Motor neuron (in vitro differentiated cells): ENCODE results near the gene RPL35. TPM values are rescaled to one million over a fixed set of nuclear protein-coding genes. Genes with fewer than 3 reads are reported as not detected.

Experiments
- ATAC-seq, 8 experiments: fragments of 200-7000 bp; cut with Tn5 transposase; replicated peaks in 6 of 8; 2 replicates each; pipeline ENCODE4 v1.8.0; 2021; ENCODE audit warnings: mild to moderate bottlenecking in 8 of 8, moderate library complexity in 8 of 8
- H3K27ac ChIP-seq, 2 donors: fragments of 250-450 bp; sonication (Bioruptor Pico); 2 replicates each; pipeline ENCODE4 v1.9.0; 2021; ENCODE audit warnings: antibody characterized with exemption in 2 of 2, mild to moderate bottlenecking in 2 of 2, moderate library complexity in 1 of 2
- H3K4me1 ChIP-seq, 2 donors: fragments of 250-450 bp; sonication (Bioruptor Pico); replicated peaks in 1 of 2; 2 replicates each; pipeline ENCODE4 v1.6.1; 2021; ENCODE audit warnings: antibody characterized with exemption in 2 of 2, mild to moderate bottlenecking in 2 of 2, moderate library complexity in 1 of 2
- H3K4me3 ChIP-seq, 5 donors: fragments of 250-450 bp; sonication (Bioruptor Pico); 2 replicates each; pipeline ENCODE4 v1.9.0; 2021; ENCODE audit warnings: antibody characterized with exemption in 5 of 5, mild to moderate bottlenecking in 5 of 5, moderate library complexity in 4 of 5
- WGBS, 10 experiments: fragments of 450-650 bp; shearing (Covaris generic); methylation state at CpG; one replicate each; pipeline ENCODE4 v1.0.0; 2022; 5-methylcytosine and 5-hydroxymethylcytosine counted together
- in situ Hi-C, 9 experiments: fragments of 400-800 bp; cut with MboI; loops; one replicate each; pipeline ENCODE4 v1.15.0; 2021; ENCODE audit warnings: low sequenced_read_pairs in 9 of 9, low pct_unique_long_range_greater_than_20kb in 2 of 9; ENCODE audit not compliant: unreplicated experiment in 9 of 9
- total RNA-seq, 8 experiments: library from RNA; unstranded; fragments of 300-600 nt; gene quantifications; 2 replicates each; pipeline versions ENCODE4 v1.2.3 to v1.2.4, GENCODE V29; 2022

Gene RPL35
- total RNA-seq, 8 experiments from 2014 or later: 2,145 to 3,545 (median 3,108) TPM

DNA sequence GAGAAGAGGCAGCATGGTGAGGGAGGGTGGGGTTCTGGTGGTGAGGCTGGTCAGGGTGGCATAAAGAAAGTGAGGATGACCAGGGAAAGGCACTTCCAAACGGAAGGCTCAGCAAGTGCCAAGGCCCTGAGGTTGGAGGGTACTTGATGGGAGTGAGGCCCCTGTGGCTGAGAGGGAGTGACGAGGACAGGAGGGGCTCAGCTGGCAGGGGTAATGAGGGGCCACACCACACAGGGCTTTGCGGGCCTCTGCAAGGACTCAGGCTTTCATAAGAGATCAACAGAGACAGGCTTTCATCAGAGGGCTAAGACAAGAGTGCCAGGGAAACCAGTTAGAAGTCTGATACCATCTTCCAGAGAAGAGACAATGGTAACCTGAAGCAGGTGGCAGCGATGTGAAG, 23.8 kb upstream of the RPL35 start:
- 80 to 100% (median 100%) methylated on average over 1 to 4 of the region's 4 CpGs; no CpG with 5 or more reads in 3 of the 10 experiments for WGBS, 10 experiments
- ATAC-seq: no peak
- no peak overlapping the region for H3K4me3 ChIP-seq
- H3K4me1 ChIP-seq: peaks cover 2 to 4% of the 10 kb centered on the region in 2 donors
- no peak overlapping the region for H3K27ac ChIP-seq
- in situ Hi-C loops: no loop called here

DNA sequence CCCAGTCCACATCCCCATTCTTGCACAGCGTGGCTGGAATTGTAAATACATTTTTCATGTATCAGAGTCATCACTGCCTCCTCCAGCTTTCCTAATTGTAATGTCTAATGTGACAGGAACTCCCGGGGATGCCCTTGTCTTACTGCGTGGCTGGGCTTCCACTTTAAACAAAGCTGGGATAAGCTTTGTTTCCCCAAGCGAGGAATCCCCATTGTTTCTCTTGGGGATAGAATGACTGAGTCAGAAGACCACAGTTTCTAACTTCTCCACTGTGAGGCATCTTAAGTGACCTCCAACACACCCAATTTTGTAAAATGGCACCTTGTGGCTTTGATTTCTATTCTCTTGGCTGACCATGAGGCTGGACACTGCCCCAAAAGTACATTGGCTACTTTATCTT, 22.6 kb upstream of the RPL35 start:
- H3K4me1 ChIP-seq: peaks cover 4 to 7% of the 10 kb centered on the region in 2 donors
- WGBS, 10 experiments: 0 to 88% (median 60%) methylated on average over 1 to 4 of the region's 4 CpGs; no CpG with 5 or more reads in 5 of the 10 experiments
- in situ Hi-C loops: no loop called here
- ATAC-seq: peak in 3 of 8 experiments; percentile 29 to 39 (median 35)
- H3K4me3 ChIP-seq: no peak overlapping the region
- no peak overlapping the region for H3K27ac ChIP-seq

DNA sequence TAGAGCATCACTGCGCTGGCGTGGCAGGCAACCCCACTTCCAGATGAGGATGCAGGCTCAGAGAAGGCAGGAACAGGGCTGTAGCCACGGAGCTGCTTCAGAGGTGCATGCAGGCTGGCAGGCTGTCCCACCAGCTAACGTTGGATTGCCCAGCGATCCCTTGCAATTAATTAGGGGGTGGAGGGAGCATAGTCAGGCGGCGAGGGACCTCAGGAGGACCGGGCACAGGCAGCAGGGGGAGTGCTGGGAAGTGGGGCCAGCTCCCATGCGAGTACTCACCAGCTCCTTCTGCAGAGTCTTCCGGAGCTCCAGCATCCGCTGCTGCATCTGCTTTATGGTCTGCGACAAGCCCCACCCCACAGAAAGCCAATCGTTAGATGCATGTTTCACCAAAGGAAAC, 20.5 kb upstream of the RPL35 start:
- Histone ChIP-seq H3K4me3 (no peak overlapping the region), H3K4me1 (peaks cover 4 to 7% of the 10 kb centered on the region in 2 donors), H3K27ac (no peak overlapping the region)
- 20 to 83% (median 60%) methylated on average over 1 to 4 of the region's 13 CpGs; no CpG with 5 or more reads in 7 of the 10 experiments for WGBS, 10 experiments
- no peak for ATAC-seq
- in situ Hi-C loops: no loop called here

DNA sequence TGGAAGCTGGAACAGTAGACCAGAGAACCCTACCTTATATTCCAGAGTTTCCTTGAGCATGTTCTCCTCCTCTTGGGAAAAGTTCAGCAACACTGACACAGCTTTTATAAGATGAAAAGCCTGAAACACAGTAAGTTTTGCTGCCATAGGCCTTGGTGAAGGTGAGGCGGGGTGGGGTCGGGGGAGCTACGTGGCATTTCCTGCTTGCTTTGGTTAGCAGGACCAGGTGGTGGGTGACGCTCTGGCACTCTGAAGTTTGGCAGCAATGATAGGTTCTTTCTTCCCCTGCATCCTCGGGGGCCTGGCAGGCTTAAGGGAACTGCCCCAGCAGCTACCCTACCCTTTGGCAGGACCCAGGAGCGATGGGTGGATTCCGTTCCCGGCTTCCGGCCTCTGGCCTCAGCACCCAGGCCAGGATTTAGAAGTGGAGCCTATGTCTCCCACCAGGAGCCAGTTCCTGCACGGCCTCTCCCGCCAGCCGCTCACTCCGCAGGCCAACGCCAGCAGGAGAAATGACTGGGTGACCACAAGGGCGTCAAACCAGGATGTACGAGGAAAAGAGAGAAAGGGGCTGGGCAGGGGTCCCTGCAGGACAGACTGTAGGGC, 19.5 kb upstream of the RPL35 start:
- Histone ChIP-seq H3K4me1 (peaks cover 4 to 7% of the 10 kb centered on the region in 2 donors), H3K27ac (no peak overlapping the region), H3K4me3 (no peak overlapping the region)
- 88 to 100% (median 100%) methylated on average over 4 to 7 of the region's 16 CpGs; no CpG with 5 or more reads in 6 of the 10 experiments for WGBS, 10 experiments
- ATAC-seq: no peak
- in situ Hi-C loops: no loop called here

DNA sequence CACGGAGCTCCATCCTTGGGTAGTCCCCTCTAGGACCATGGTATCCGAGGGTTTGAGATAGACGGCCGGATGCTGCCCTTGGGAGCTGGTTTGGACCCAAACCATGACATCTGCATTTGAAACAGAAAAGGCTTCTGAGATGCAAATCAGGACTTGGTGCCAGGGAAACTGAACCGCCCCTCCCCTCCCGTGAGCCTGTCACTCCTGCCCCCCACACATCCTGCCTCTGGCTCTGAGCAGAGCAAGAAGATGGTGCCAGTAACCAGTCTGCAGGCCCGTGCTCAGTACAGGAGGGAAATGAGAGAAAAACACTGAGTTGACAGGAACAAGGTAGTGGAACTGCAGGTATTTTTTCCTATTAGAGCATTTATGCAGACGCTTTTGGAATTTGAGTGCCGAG, 18.7 kb upstream of the RPL35 start:
- in situ Hi-C loops: no loop called here
- ATAC-seq: peak in 6 of 8 experiments; percentile 14 to 73 (median 34)
- no peak overlapping the region for H3K27ac ChIP-seq

DNA sequence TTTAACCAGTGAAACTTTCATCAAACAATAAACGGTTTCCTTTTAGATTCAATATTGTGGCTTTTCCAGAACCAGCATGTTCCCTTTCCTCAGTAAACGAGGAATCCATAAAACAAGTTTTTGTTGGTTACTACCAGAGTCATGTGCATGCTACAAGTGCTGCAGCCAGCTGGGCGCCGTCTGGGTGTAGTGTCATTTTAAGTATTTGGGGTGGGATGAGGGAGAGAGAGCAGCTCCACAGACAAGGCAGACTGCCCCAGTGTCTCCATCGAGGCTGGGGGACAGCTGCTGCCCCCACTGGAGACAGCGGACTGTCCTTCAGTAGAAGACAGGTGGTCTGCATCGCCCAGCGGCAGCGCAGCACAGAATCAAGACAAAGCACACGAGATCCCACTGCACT, 17.5 kb upstream of the RPL35 start:
- Histone ChIP-seq H3K4me1 (peaks cover 4 to 7% of the 10 kb centered on the region in 2 donors), H3K27ac (no peak overlapping the region), H3K4me3 (no peak overlapping the region)
- in situ Hi-C loops: no loop called here
- no peak for ATAC-seq
- WGBS, 10 experiments: 0 to 100% (median 67%) methylated on average over 1 to 10 of the region's 10 CpGs

More for the DNA sequence above, 18.7 kb upstream of the RPL35 start:
- 0 to 93% (median 23%) methylated on average over 1 to 5 of the region's 9 CpGs; no CpG with 5 or more reads in 4 of the 10 experiments for WGBS, 10 experiments
- Histone ChIP-seq H3K4me3 (no peak overlapping the region), H3K4me1 (peaks cover 4 to 7% of the 10 kb centered on the region in 2 donors)

DNA sequence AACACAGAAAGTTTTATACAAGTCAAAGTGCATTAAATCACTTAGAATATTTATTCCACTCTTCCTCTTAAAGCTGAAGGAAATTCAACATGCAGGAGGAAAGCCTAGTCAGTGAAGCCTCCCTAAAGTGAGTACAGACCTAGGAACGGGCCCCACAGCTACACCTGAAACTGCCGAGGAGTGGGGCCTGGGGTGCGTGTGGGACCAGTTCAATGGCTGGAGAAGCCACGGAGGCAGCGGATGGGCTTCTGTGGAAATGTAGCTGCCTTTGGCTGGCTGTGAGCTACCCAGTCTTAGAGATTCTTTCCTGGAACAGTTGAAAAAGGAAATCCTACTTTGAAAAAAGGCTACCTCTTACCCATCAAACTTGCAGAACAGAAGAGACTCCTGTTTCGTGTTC, 16.8 kb upstream of the RPL35 start:
- in situ Hi-C loops: no loop called here
- Histone ChIP-seq H3K27ac (no peak overlapping the region), H3K4me1 (peaks cover 4 to 7% of the 10 kb centered on the region in 2 donors), H3K4me3 (no peak overlapping the region)
- 75 to 100% (median 96%) methylated on average over 1 to 5 of the region's 6 CpGs; no CpG with 5 or more reads in 3 of the 10 experiments for WGBS, 10 experiments
- ATAC-seq: no peak

DNA sequence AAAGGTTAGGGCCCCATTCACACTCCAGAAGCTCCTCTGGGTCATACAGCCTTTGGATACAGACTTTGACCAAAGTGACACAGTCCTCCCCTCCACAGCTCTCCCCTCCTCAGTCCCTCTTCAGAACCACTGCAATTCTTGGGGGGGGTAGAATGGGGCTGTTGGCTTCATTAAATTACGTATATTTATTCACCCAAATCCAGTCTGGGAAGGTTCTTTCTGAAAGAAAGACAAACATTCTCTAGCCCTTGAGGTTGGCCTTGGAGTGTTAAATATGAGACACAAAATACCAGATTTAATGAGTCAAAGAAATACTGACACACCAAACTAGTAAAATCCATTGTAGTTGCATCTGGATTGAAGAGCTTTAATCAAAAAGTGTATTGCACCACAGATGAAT, 16.3 kb upstream of the RPL35 start:
- H3K27ac ChIP-seq: no peak overlapping the region
- WGBS, 10 experiments: 80 to 100% (median 100%) methylated on average over 1 of the region's 1 CpG; no CpG with 5 or more reads in 4 of the 10 experiments
- peaks cover 4 to 7% of the 10 kb centered on the region in 2 donors for H3K4me1 ChIP-seq
- ATAC-seq: peak in 2 of 8 experiments; percentile 4 to 43
- no peak overlapping the region for H3K4me3 ChIP-seq
- in situ Hi-C loops: no loop called here

DNA sequence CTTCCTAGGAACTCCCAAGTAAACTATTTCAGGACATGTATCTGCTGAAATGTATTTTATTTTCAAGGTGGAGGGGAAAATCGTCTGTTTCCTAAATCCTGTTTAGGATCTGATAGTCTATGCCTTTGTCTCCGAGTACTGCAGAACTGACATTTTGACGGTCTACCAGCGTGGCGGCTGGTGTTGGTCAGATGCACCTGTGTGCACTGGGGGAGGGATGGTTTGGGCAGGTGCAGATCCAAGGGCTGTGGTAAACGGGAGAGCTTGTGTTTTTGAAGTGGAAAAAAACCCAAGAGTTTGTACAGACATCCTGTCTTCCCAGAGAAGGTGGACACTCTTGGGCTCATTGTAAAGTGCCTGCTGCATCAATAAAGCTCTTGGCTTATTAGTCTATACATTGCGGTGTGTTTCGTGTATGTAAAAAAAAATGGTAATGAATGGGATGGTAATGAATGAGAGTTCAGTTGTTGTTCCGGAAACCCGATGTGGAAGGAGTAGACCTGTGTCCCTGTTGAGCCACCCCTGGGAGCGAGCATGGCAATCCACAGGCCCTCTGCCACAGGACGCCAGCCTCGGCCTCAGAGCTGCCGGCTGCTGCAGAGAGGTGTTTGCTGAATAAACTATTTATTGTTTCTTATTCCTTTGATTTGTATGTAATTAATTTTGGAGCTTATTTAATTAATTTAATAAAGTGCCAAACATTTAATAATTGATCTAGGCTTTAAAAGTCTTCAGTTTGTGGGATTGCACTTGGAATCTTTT, 15.4 kb upstream of the RPL35 start:
- WGBS, 10 experiments: 87 to 97% (median 88%) methylated on average over 3 to 14 of the region's 14 CpGs; no CpG with 5 or more reads in 3 of the 10 experiments

DNA sequence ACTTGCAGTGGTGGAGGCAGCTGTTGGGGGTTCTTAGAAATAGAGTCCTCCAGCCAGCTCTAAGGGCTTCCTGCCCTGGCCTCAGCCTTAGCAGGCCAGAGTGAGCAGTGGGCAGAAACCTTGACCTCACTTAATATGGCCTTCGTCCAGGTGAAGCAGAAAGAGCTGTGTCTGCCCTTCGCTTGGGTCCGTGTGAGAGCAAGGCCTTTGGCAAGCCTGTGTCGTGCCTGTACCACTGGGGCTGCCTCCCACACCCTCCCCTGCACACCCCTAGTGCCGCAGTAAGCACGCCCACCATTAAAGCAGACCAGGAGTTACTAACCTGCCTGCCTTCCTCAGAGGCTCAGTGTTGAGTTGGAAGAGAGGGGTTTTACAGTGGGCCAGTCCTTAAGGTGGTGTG, 13.7 kb upstream of the RPL35 start:
- ATAC-seq: no peak
- in situ Hi-C loops: no loop called here
- Histone ChIP-seq H3K4me3 (no peak overlapping the region), H3K4me1 (peaks cover 7 to 10% of the 10 kb centered on the region in 2 donors), H3K27ac (no peak overlapping the region)
- WGBS, 10 experiments: 93 to 100% (median 94%) methylated on average over 1 to 6 of the region's 6 CpGs; no CpG with 5 or more reads in 4 of the 10 experiments

More for the DNA sequence above, 15.4 kb upstream of the RPL35 start:
- no peak overlapping the region for H3K27ac ChIP-seq
- peaks cover 4 to 7% of the 10 kb centered on the region in 2 donors for H3K4me1 ChIP-seq
- no peak overlapping the region for H3K4me3 ChIP-seq
- in situ Hi-C loops: no loop called here
- ATAC-seq: no peak

DNA sequence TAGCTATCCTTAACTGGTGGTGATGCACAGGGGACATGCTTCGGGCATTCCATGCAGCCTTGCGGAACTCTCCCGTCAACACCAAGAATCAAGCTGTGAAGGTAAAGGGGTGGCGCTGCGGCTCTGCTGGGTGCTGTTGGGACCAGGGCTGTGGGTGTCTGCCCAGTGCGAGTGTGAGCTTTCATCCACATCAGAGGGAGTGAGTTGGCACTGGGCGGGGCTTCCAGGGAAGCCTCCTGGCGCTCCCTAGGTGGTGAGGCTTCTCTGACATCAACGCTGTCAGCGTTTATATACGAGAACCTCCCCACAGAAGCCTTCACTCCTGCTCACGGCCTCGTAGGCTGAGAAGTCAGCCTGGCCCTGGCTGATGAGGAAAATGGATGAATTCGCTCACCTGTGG, 11.9 kb upstream of the RPL35 start:
- H3K27ac ChIP-seq: no peak overlapping the region
- no peak overlapping the region for H3K4me3 ChIP-seq
- WGBS, 10 experiments: 88 to 100% (median 96%) methylated on average over 1 to 12 of the region's 14 CpGs; no CpG with 5 or more reads in 4 of the 10 experiments
- H3K4me1 ChIP-seq: peaks cover 9 to 14% of the 10 kb centered on the region in 2 donors
- in situ Hi-C loops: loop anchor here in 1 of 9 experiments (25.0 kb wide), 1 partner anchor 111 kb away; the partner anchor contains the start of gene NR6A1
- no peak for ATAC-seq

DNA sequence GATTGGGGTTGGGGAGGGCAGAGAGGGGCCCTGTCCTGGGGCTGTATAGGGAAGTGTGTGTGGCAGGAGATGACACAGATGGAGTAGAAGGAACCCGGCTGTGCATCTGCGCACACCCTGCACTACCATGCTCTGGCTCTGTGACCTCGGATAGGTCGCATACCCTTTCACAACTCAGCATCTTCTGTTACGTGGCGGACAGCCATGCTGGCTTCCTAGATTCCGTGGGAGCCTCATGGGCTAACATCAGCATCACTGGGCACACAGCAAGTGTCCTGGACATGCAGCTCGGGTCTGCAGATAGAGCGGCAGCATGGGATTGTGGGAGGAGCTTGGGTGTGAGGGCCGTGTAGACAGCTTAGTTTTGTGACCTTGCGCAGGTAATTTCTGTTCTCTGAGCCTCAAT, 9.4 kb upstream of the RPL35 start:
- H3K27ac ChIP-seq: no peak overlapping the region
- in situ Hi-C loops: loop anchor here in 1 of 9 experiments (25.0 kb wide), 1 partner anchor 109 kb away; the partner anchor contains the start of gene NR6A1
- no peak overlapping the region for H3K4me3 ChIP-seq
- peaks cover 15 to 18% of the 10 kb centered on the region in 2 donors for H3K4me1 ChIP-seq
- ATAC-seq: no peak
- WGBS, 10 experiments: 60 to 83% (median 73%) methylated on average over 1 to 4 of the region's 11 CpGs; no CpG with 5 or more reads in 7 of the 10 experiments

DNA sequence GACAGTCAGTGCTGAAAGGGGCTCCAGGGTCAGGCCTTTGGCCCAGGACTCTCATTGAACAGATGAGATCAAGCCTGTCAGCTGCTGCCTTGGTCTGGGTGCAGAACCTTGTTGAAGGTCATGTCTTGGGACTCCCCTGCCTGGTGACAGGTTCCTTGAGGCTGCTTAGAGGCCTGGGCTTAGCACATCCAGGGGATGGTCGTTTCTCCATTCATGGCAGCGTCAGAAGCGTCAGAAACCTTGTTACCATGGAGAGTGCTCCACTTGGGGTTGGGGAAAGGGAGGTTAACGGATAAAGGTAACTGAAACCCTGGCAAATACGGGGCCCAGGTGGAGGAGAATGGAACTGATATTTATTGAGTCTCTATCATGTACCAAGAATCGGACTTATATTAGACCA, 9.0 kb upstream of the RPL35 start:
- Histone ChIP-seq H3K4me3 (peak overlapping the region; percentile 85 to 95 (median 89)), H3K4me1 (peaks cover 15 to 18% of the 10 kb centered on the region in 2 donors), H3K27ac (peak overlapping the region in 1 of 2 donors; percentile 15)
- in situ Hi-C loops: loop anchor here in 1 of 9 experiments (25.0 kb wide), 1 partner anchor 108 kb away; the partner anchor contains the start of gene NR6A1
- ATAC-seq: no peak
- WGBS, 10 experiments: 30 to 80% (median 51%) methylated on average over 1 to 6 of the region's 6 CpGs; no CpG with 5 or more reads in 4 of the 10 experiments
